ENCODE measurements around the gene ADH4.
"Not testable (repeated sequence)": the region's sequence is repeated elsewhere in the genome, so short reads cannot be mapped to it uniquely, and the experiment has no call there.

The ADH4 gene

DNA sequence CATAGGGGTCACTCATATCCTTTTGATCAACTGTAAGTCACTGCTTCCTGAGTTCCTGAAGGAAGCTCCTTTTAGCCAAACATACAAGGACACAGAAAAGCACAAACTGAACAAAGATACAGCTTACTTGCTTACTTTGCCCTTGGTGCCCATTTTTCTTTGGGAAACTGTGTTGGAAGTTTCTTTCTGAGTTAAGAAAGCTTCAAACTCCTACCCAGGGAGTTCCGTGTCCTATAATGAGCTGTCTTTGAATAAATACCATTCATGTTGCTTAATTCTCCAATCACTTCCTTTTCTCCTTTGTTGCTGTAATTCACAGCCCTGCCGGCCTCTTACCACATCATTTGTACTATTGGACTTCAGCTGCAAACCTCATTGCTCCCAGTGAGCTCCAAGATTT, at the start of gene ADH4:
Gene ADH4, minus strand, starts transcription at position 228 of the 400 bp plus-strand sequence. Its CDS starts 75 bp downstream, at position 153.
- no peak for DNase-seq

GRCh38 chr4:99190336-99190735, 46.2 kb upstream of the ADH4 start:
- no peak for DNase-seq

DNA sequence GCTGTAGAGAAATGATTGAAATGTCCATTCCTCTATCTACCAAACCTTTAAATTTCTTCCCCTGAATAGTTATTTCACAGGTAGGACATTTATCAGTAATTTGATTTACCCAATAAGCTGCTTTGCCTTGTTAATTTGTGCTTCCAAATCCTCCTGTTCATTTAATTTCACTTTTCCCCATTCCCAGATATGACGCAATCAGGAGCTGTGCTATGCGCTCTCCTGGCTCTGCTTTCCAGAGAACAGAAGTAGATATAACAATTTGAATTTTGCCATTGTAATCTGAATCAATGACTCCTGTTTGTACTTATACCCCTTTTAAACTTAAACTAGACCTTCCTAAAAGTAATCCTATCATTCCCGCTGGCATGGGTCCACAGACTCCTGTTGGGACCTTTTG, 45.8 kb upstream of the ADH4 start:
- DNase-seq: not testable (repeated sequence)

DNA sequence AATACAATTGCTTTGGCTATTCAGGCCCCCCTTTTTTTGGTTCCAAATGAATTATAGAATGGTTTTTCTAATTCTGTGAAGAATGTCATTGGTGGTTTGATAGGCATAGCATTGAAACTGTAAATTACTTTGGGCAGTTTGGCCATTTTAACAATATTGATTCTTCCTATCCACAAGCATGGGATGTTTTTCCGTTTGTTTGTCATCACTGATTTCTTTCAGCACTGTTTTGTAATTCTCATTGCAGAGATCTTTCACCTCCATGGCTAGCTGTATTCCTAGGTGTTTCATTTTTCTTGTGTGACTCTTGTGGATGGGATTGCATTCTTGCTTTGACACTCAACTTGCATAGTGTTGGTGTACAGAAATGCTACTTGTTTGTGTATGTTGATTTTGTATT, 41.9 kb upstream of the ADH4 start:
- DNase-seq: no peak

DNA sequence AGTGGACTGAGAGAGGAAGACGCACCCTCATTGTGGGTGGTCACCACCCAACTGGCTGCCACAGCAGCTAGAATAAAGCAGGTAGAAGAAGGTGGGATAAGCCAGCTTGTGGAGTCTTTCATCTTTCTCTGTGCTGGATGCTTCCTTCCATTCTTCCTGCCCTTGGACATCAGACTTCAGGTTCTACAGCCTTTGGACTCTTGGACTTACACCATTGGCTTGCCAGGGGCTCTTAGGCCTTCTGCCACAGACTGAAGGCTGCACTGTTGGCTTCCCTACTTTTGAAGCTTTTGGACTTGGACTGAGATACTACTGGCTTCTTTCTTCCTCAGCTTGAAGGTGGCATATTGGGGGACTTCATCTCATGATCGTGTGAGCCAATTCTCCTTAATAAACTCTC, 41.5 kb upstream of the ADH4 start:
- no peak for DNase-seq

- DNase-seq: no peak
Measured at GRCh38 chr4:99180382-99181070, 36.4 kb upstream of the ADH4 start.

DNA sequence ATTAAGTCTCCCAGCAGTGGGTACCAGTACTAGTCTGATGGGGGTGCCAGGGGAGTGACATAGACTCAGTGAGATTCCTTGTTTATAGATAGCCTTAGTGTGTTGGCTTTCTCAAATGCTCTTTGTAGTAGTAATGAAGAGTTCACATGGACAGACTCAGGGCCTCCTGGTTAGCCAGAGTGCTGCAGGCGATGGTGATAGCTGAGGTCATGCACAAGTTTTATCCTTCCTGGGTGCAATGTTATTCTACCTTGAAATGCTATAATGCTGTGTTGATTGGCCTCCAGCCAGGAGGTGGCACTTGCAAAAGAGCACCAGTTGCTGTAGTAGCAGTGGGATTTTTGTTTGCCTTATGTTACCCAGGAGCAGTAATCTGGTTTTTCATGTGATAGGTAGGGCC, 35.5 kb upstream of the ADH4 start:
- no peak for DNase-seq

DNA sequence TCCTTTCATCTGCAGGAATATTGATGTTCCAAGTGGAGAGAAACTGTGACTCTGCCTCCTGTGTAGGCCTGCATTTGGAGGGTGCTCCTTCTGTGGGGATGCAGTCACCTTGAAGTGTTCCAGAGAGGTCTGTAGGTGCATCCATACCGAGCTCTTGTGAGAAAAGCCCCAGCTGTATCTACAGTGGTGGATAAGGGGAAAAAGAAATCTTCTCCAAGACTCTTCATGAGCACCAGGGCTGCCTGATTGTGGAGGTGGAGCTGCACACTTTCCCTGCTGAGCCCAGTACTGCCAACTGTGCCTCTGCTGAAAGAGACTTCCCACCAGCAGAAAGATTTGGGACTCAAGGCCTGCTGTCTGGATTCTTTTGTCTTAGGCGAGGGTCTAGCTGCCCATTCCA, 35.1 kb upstream of the ADH4 start:
- no peak for DNase-seq

- DNase-seq: no peak
Measured at GRCh38 chr4:99166544-99166943, 22.4 kb upstream of the ADH4 start.

- no peak for DNase-seq
Measured at GRCh38 chr4:99165978-99166377, 21.9 kb upstream of the ADH4 start.

DNA sequence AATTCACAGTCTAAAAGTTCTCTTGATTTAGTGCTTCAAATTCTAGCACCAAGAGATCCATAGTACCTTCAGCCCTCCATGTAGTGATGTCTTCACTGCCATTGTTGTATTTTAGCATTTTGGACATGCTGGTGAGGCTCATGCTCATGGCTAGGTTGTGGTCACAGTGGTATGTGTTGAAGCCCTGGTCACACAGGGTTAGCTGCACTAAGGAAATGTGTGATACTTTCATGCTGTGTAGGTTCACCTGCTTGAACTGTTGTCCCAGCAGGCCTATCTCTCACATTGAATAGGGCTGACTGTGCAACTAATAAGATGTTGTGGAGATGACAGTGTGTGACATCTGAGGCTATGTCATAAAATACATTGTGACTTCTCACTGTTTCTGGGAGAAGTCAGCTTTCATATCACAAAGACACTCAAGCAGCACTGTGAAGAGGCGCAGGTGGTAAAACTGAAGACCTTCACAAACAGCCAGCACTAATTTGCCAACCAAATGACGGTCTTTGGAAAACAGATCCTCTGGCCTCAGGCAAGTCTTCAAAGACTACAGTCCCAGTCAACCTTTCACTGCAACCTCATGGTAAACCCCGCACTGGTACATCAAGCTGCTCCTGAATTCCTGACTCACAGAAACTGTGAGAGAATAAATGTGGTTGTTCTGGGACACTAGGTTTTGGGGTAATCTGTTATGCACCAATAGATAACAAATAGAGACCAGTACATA, 17.4 kb upstream of the ADH4 start:
- DNase-seq: no peak

- DNase-seq: no peak
Measured at GRCh38 chr4:99159699-99160098, 15.6 kb upstream of the ADH4 start.

GRCh38 chr4:99157478-99157935, 13.4 kb upstream of the ADH4 start:
- DNase-seq: no peak

GRCh38 chr4:99156992-99157391, 12.9 kb upstream of the ADH4 start:
- no peak for DNase-seq

DNA sequence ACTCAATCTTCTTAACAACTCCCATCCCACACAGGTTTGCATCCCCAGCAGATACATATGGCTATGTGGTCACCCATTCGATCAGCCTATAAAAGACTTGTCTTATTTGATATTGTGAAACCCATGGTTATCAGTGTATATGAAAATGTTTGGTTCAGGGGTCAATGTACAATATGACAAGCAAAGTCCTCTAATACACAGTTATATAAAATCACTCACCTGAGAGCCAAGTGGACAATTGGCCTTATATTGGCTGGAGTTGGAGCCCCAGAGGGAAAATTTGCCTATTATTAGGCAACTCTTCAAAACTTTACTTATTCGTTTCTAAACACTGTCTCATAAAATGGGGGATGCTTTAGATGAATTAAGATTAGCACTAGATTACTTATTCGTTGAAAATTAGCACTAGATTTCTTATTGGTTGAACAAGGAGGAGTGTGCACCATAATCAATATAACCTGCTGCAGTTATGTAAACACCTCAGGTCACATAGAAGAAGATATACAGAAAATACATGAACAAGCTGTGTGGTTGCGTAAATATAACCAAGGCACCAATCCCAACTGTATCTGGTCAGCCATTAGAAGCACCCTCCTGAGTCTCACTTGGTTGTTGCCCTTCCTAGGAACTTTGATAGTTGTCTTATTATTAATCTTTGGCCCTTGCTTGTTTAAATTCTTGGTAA, 10.7 kb upstream of the ADH4 start:
- DNase-seq: no peak

DNA sequence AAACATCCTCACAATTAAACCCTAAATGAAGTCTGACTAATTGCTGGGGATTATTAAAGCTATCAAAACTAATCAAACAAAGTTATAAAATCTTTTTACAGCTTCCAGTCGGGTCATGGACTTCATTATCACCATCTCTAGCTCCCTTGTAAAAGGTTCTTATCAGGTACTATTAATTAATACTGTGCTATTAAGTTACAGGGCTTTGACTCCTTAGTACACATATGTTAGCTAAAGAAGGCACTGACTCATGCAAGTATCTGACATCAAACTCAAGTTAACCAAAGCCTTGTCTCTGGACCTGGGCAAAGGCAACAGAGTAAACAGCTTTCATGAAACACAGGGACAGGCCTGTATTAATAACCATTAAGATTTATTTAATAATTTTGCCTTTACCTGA, 7.9 kb upstream of the ADH4 start:
- no peak for DNase-seq

DNA sequence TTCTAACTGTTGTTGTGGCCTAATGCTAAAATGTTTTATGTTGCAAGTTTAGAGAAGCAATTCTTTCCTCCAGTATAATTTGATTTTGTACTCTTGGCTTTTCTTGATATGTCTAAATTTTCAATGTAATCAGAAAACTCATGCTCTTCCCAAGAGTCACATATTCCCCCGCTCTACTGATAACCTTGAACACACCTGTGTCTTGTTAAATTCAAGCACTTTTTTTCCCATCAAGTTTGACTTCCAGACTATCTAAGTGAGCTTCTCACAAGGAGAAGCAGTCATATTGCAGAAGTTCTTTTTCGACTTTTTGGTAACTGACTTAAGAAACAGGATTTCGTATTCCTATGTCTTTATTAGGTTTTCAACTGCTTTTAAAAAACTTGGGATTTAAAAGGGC, 7.4 kb upstream of the ADH4 start:
- no peak for DNase-seq

GRCh38 chr4:99149426-99150019, 5.4 kb upstream of the ADH4 start:
- DNase-seq: no peak

GRCh38 chr4:99148550-99148949, 4.5 kb upstream of the ADH4 start:
- DNase-seq: no peak

DNA sequence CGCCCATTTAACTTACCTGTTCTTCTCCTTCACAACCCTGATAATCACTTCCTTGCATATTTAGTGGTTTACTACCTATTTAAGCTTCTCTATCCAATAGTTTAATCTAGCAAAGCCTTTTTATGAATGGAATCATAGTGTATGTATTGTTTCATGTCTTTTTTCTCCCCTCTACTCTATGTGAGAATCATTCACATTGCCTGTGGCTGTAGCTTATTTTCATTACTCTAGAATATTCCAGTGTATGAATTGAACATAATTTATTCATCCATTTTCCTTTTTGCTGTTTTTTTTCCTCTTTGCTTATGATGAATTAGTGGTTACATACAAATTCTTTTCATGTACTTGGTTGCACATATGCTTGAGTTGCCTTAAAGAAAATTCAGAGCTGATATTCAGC, 490 bp upstream of the ADH4 start:
- DNase-seq: no peak

- no peak for DNase-seq
Measured at GRCh38 chr4:99136329-99136728, 7.8 kb downstream of the ADH4 start.

GRCh38 chr4:99135541-99136162, 8.4 kb downstream of the ADH4 start:
- DNase-seq: no peak

DNA sequence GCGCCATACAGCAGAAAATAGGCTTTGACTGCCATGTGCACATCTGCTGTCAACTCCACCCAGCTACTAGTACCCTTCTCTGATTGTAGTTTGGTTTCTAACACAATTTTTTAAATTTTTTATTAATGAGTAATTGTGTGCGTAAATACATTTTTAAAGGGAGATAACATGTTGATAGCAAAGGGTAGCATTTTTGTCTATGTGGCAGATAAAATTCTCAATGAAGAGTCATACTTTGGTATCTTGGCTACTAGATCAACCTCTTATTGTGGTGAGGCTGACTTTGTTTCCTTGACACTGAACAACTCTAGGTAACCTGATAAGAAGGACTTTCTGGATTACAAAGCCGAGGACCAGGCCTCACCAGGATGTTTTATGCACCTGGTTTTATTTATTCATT, 9.5 kb downstream of the ADH4 start:
- DNase-seq: no peak

Data from CD4-positive, alpha-beta T cell treated with Interleukin-21 for 1 hour (primary cell).